D721Med (cell line): ENCODE measurements around the gene ADARB2.

Experiments used
- DNase-seq: peaks from one replicate; pipeline ENCODE4 v3.0.0; 2011; ENCODE audit warnings: low spot score; ENCODE audit not compliant: insufficient read length
- FAIRE-seq: peaks from 2 replicates; lab custom pipeline; 2011; peaks lifted over from hg19 to GRCh38; lab: Jason Lieb, UNC
- TF ChIP-seq, protein P1 (sequence below): IDR thresholded peaks from 2 replicates; pipeline ENCODE4 v1.5.1; 2012; ENCODE audit warnings: mild to moderate bottlenecking, control low read depth; ENCODE audit not compliant: insufficient read depth; ENCODE audit errors: missing control alignments

Gene ADARB2

GRCh38 chr10:1679821-1680650, 57.3 kb downstream of the ADARB2 start:
- FAIRE-seq (no peak), DNase-seq (no peak)
- TF ChIP-seq, protein P1, sequence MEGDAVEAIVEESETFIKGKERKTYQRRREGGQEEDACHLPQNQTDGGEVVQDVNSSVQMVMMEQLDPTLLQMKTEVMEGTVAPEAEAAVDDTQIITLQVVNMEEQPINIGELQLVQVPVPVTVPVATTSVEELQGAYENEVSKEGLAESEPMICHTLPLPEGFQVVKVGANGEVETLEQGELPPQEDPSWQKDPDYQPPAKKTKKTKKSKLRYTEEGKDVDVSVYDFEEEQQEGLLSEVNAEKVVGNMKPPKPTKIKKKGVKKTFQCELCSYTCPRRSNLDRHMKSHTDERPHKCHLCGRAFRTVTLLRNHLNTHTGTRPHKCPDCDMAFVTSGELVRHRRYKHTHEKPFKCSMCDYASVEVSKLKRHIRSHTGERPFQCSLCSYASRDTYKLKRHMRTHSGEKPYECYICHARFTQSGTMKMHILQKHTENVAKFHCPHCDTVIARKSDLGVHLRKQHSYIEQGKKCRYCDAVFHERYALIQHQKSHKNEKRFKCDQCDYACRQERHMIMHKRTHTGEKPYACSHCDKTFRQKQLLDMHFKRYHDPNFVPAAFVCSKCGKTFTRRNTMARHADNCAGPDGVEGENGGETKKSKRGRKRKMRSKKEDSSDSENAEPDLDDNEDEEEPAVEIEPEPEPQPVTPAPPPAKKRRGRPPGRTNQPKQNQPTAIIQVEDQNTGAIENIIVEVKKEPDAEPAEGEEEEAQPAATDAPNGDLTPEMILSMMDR = no peak

- DNase-seq (no peak), FAIRE-seq (no peak)
- TF ChIP-seq, protein P1 = no peak
Measured at GRCh38 chr10:1678084-1678483, 59.2 kb downstream of the ADARB2 start.

- TF ChIP-seq, protein P1 = no peak
- DNase-seq (no peak), FAIRE-seq (no peak)
Measured at GRCh38 chr10:1677307-1677939, 59.9 kb downstream of the ADARB2 start.

DNA sequence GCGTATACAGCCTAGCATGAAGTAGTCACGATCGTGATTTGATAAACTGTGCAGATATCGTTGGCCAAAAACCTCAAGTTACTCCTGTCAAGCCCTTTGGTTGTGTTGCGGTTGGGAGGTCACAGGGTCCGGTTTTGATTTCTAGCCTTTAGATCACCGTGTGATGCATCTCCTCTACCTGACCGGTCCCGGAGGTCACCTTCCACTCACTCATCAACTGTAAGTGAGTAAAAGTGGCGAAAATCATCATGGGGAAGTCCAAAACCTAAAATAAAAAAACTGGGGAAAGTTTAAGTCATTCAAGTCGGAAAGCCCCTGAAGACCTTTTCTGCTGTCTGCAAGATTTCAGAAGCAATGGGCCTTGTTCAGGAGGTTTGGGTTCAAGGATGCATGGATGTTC, 62.8 kb downstream of the ADARB2 start:
- TF ChIP-seq, protein P1 = no peak
- no peak for DNase-seq
- no peak for FAIRE-seq

GRCh38 chr10:1673568-1674345, 63.6 kb downstream of the ADARB2 start:
- FAIRE-seq (no peak), DNase-seq (no peak)
- TF ChIP-seq, protein P1 = no peak

- no peak for DNase-seq
Measured at GRCh38 chr10:1672001-1672781, 65.1 kb downstream of the ADARB2 start.

More at GRCh38 chr10:1672001-1672781, 65.1 kb downstream of the ADARB2 start:
- TF ChIP-seq, protein P1 = no peak
- no peak for FAIRE-seq
